AG10803 (cell line): ENCODE data around the gene ATP2A2.

Source experiments
- DNase-seq: peaks from one replicate; pipeline ENCODE4 v3.0.0; 2010; ENCODE audit warnings: low read depth
- H3K4me3 ChIP-seq: 2 replicates; pipeline ENCODE4 v1.5.1; 2011; ENCODE audit warnings: mild to moderate bottlenecking, low read length, control low read depth
- CTCF ChIP-seq: conservative IDR thresholded peaks from 2 replicates; pipeline ENCODE4 v1.5.1; 2011; ENCODE audit warnings: mild to moderate bottlenecking, low read length, control low read depth, inconsistent platforms

Gene ATP2A2

GRCh38 chr12:110280779-110281548 lies at the start of gene ATP2A2:
Gene ATP2A2, plus strand, starts transcription at chr12:110281247. Its CDS starts 543 bp downstream, at chr12:110281790.
- peak within 1 kb of the TSS; percentile 95 for H3K4me3 ChIP-seq
- no peak for TF ChIP-seq CTCF
- DNase-seq, result peak; percentile 86

- no peak for DNase-seq
- no peak for TF ChIP-seq CTCF
These were observed 47.7 kb upstream of the ATP2A2 start for GRCh38 chr12:110233212-110233903.

GRCh38 chr12:110234331-110234751 lies 46.7 kb upstream of the ATP2A2 start:
- TF ChIP-seq CTCF, result no peak
- no peak overlapping the region for H3K4me3 ChIP-seq
- DNase-seq, result no peak

More at GRCh38 chr12:110233212-110233903, 47.7 kb upstream of the ATP2A2 start:
- no peak overlapping the region for H3K4me3 ChIP-seq

- H3K4me3 ChIP-seq, result no peak overlapping the region
- no peak for TF ChIP-seq CTCF
- DNase-seq, result no peak
These were observed 46.3 kb upstream of the ATP2A2 start for GRCh38 chr12:110234755-110235154.

- DNase-seq, result no peak
- TF ChIP-seq CTCF, result no peak
These were observed 45.7 kb upstream of the ATP2A2 start for GRCh38 chr12:110235383-110235782.

GRCh38 chr12:110243227-110243626 lies 37.8 kb upstream of the ATP2A2 start:
- TF ChIP-seq CTCF, result no peak
- no peak overlapping the region for H3K4me3 ChIP-seq
- DNase-seq, result no peak

More at GRCh38 chr12:110235383-110235782, 45.7 kb upstream of the ATP2A2 start:
- H3K4me3 ChIP-seq, result no peak overlapping the region

- no peak overlapping the region for H3K4me3 ChIP-seq
- DNase-seq, result no peak
- TF ChIP-seq CTCF, result no peak
These were observed 36.7 kb upstream of the ATP2A2 start for GRCh38 chr12:110244372-110244771.
